GM19372 (cell line): ENCODE data around the gene PEAK1.
"Not testable (repeated sequence)": the region's sequence is repeated elsewhere in the genome, so short reads cannot be mapped to it uniquely, and the experiment has no call there.

Experiments used
- ATAC-seq: cut with Tn5 transposase; IDR thresholded peaks from one replicate; pipeline ENCODE4 v1.9.1; 2021; ENCODE audit warnings: mild to moderate bottlenecking, low read depth, moderate library complexity; ENCODE audit not compliant: unreplicated experiment

The PEAK1 gene

DNA sequence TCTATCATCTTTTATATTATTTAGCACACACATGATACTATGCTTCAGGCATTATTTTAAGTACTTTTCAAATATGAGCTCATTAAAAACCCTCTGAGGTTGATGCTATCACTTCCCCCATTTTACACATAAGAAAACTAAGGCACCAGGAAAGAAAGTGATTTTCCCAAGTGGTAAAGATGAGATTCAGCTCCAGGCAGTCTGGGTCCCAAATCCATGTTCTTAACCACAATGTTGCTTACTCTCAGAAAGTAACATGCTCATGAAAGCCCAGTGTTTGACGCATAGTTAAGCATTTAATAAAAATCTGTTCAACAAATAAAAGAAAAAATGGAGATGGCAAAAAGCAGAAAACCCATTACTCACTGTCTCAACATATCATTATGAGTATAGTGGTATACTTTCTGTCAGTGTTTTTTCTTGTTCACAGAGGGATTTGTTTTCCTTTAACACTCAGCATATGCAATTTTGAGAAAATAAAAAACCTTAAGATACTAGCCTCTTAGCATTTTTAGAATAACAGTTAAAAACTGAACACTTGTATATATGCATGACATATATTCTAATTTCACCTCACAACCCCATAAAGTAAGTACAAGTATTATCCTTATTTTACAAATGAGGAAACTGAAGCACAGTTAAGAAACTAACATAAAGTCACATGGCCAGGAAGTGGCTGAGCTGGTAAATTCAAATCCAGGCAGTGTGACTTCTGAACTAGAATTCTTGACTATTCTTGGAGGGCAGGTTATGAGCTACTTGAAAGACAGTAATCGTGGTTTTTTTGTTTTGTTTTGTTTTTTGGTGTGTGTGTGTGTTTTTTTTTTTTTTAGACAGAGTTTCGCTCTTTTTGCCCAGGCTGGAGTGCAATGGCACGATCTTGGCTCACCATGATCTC is 10.4 kb downstream of the PEAK1 start:
- ATAC-seq: no peak

DNA sequence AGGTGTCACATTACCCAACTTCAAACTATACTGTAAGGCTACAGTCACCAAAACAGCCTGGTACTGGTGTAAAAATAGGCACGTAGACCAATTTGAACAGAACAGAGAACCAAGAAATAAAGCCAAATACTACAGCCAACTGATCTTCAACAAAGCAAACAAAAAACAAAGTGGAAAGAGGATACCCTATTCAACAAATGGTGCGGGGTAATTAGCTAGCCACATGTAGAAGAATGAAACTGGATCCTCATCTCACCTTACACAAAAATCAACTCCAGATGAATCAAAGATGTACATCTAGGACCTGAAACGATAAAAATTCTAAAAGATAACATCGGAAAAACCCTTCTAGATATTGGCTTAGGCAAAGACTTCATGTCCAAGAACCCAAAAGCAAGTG is 13.1 kb downstream of the PEAK1 start:
- ATAC-seq: no peak

DNA sequence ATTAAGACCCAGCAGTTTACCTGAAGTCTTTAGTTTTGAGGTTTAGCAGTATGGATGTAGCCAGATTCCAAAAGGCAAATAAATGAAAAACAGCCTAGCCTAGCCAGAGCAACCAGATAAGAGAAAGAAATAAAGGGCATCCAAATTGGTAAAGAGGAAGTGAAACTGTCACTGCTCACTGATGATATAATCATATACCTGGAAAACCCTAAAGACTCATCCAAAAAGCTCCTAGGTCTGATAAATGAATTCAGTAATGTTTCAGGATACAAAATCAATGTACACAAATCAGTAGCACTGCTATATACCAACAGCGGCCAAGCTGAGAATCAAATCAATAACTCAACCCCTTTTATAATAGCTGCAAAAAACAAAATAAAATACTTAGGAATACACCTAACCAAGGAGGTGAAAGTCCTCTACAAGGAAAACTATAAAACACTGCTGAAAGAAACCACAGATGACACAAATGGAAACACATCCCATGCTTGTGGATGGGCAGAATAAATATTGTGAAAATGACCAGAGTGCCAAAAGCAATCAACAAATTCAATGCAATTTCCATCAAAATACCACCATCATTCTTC is 13.6 kb downstream of the PEAK1 start:
- ATAC-seq: not testable (repeated sequence)

DNA sequence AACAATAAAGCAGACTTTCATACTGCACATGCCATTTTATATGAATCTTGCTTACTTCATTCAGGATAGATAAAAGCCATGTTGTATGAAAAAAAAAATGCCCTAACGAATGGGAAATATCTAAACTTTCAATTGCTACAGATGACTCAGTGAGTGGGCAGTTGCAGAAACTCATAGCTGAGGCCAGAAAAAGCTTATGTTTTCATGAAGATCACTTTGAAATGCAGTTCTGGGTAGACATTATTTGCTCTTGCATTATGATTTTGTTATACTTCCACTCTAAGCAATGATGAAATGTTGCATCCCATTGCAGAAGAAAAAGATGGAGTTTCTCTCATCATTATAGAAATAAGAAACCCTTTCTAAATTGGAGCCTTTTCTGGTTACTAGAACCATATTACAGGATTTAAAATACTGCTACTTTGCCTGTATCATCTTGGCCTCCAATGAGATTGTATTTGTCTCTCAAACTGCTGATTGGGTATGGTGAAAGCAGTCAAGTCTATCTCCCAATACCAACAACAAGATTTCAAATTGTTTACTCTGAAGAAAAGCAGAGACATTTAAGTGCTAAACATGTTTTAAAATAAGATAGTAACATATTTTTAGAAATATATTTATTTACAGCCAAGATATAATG is 17.0 kb downstream of the PEAK1 start:
- no peak for ATAC-seq

DNA sequence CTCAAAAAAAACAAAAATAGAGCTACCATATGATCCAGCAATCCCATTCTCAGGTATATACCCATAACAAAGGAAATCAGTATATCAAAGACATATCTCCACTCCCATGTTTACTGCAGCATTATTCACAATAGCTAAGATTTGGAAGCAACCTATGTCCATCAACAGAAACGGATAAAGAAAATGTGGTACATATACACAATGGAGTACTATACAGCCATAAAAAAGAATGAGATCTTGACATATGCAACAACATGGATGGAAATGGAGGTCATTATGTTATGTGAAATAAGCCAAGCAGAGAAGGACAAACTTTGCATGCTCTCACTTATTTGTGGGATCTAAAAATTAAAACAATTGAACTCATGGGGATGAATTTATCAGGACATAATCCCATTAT is 19.6 kb downstream of the PEAK1 start:
- ATAC-seq: no peak

- ATAC-seq: no peak
Measured at GRCh38 chr15:77398927-77399326, 21.0 kb downstream of the PEAK1 start.

DNA sequence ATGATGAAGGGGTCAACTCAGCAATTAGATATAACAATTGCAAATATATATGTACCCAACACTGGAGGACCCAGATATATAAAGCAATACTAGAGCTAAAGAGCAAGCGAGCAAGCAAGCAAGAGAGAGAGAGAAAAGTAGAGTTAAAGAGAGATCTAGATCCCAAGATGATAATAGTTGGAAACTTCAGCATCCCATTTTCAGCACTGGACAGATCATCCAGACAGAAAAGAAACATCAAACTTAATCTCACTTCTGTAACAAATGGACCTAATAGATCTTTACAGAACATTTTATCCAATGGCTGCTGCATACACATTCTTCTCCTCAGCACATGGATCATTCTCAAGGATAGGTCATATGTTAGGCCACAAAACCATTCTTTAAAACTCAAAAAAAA is 23.2 kb downstream of the PEAK1 start:
- ATAC-seq: no peak

DNA sequence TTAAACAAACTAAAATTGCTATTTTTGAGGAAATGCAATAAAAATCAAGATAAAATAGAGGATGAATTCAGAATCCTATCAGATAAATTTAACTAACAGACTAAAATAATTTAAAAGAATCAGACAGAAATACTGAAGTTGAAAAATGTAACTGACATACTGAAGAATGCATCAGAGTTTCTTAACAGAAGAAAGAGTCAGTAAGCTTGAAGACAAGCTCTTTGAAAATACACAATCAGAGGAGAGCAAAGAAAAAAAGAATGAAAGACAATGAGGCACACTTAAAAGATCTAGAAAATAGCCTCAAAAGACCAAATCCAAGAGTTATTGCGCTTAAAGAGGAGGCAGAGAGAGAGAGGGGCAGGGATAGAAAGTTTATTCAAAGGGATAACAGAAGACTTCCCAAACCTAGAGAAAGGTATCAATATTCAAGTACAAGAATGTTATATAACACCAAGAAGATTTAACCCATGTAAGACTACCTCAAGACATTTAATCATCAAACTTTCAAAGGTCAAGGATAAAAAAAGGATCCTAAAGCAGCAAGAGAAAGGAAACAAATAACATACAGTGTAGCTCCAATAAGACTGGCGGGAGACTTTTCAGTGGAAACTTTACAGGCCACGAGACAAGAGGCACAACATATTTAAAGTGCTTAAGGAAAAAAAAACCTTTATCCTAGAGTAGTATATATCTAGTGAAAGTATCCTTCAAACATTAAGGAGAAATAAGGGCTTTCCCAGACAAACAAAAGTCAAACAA is 24.7 kb downstream of the PEAK1 start:
- no peak for ATAC-seq

- ATAC-seq: no peak
Measured at GRCh38 chr15:77393471-77393840, 26.4 kb downstream of the PEAK1 start.

GRCh38 chr15:77392762-77393470 is 27.0 kb downstream of the PEAK1 start:
- ATAC-seq: no peak

DNA sequence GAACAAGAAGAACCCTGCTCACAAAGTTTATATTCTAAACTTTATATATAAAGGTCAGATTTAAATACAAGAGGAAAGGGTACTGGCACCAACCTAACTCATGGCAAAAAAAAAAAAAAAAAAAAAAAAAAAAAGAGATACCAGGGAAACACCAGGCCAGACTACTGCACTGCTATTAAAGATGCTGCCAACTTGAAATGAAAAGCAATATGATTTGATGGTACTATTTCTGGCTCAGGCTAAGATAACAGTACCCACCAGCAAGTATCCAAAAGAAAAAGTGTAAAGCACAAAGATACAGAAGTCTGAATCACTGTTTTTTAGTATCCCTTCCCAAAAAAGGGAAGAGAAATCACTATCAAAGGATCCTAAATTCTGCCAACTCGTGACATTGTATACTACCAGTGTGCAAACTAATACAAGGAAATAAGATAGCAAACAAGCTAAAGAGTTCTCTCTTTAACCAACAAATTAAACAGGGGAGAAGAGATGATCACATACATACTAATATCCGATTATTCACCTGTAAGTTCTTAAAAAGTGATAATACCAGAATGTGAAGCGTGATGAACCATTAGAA is 28.4 kb downstream of the PEAK1 start:
- no peak for ATAC-seq

DNA sequence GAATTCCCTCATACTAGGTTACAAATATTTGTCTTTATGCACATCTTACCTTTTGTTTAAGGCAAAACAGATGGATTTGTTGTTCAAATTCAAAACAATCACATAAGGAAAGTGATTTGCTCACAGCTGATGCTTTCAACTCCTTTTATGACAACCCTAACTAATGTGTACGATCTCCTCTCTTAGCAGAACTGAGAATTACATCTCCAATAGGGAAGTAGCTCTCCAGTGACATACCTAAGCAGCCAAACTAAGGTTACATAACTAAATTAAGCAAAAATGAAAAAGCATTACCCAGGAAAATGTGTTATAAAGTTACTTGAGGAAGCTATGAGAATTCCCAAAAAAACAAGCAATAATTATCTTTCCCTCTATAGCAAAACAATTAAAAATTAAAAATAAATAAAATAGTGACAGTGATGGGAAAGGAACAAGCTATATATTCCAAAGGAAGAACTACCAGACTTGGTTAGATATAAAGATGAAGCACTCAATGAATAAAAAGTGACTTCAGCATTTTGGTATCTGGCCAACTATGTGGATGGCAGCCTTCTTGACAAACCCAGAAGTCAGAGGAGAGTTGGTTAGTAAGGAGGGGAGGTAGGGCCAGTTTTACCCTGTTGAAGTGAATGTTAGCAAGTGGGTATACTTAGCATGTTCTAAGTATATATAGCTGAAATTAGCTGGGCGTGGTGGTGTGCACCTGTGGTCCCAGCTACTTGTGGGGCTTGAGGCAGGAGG is 32.4 kb downstream of the PEAK1 start:
- ATAC-seq: no peak

- no peak for ATAC-seq
Measured at GRCh38 chr15:77386626-77387025, 33.3 kb downstream of the PEAK1 start.

DNA sequence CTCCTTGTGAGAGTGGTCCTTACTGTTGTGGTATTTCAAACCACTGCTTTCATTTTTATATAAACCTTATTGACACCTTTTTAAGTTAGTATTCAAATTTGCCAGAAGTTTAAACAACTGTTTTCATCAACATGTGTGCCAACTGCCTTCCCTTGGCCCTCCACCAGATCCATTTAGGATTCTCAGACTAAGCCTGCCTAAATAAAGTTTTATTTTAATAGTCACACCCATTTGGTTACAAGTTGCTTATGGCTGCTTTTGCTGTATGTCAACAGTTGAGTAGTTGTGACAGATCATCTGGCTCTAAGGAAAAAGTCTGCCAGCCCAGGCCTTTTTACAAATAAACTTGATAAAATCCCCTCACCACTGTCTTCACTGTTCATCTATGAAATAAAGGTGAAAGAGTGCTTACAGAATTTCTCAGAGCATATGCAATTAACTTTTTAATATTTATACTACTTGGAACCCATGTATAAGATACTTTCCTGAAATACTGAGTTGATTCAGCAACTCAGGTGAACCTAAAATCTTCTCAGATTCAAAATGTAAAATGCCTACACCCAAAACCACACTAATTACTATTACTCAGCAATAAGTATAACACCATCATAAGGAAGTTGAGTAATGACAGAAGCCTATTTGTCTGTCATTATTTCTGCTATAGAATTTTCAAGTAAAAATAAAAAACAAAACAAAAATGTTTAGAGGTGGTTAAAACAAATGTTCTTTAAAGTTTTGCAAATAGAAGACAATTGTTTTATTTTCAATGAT is 35.1 kb downstream of the PEAK1 start:
- no peak for ATAC-seq

GRCh38 chr15:77384086-77384485 is 35.8 kb downstream of the PEAK1 start:
- no peak for ATAC-seq

DNA sequence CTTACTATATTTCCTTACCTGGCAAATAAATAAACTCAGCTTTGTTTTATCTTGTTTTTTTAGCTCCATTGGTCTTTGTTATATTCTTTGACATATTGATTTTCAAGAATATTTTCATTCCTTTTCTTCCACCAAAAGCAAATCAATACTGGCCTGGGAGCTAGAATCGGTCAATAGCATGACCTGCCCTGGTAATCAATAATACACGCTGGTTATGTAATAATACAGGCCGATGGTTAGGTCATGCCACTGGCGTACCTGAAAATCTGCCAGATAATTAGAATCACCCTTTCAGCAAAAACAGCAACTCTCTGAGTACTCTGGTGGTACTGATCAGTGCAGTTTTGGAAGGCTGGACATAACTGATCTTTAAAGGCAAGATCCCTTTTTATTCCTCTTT is 39.9 kb downstream of the PEAK1 start:
- no peak for ATAC-seq

DNA sequence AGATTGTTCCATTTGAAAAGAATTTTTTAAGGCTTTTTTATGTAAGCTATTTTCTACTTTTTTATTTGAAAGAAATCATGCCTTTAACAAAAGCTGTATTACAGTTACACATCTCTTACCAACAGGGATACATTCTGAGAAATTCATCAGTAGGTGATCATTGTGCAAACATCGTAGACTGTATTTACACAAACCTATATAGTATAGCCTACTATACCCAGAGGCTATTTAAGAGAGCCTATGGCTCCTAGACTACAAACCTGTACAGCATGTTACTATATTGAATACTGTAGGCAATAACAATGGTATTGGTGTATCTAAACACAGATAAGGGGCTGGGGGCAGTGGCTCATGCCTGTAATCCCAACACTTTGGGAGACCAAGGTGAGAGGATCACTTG is 43.1 kb downstream of the PEAK1 start:
- ATAC-seq: no peak

- no peak for ATAC-seq
Measured at GRCh38 chr15:77375133-77375532, 44.8 kb downstream of the PEAK1 start.

DNA sequence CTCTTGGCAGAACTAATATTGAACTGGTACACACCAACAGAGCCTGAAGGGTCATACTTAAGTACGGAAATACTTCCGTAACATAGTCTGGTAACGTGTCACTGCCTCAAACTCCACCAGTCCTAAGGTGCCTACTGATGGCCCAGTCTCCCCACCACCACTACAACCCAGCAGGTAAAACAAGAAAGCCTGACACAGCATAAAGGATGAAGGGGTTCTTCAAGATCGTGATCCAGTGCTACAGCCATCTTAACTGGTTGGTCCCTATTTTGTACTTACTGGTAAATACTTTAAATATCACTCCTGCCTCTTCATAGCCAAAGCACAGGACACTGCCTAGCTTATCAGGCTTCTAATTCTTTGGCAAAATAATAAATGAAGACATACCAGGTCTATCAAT is 46.5 kb downstream of the PEAK1 start:
- ATAC-seq: no peak
